CD4-positive, CD25-positive, alpha-beta regulatory T cell (primary cell): ENCODE results near the gene TPP2. TPM values are rescaled to one million over a fixed set of nuclear protein-coding genes. Genes with fewer than 3 reads are reported as not detected.

Experiments used
- ATAC-seq, 2 donors: fragments of 150-1000 bp; cut with Tn5 transposase; one replicate each; pipeline ENCODE4 v1.10.0; 2021; ENCODE audit warnings: low read depth in 2 of 2, moderate number of reproducible peaks in 2 of 2, moderate library complexity in 1 of 2
- DNase-seq, 3 donors: peaks; one replicate each; pipeline versions ENCODE4 v3.0.0 to v3.0.0-alpha.2; 2012 to 2022; ENCODE audit warnings: mixed read lengths in 1 of 3
- H3K27ac ChIP-seq: one replicate; pipeline ENCODE4 v1.7.0; 2013; ENCODE audit warnings: mild to moderate bottlenecking, low read length; ENCODE audit not compliant: insufficient read depth, poor library complexity, severe bottlenecking
- H3K27me3 ChIP-seq: one replicate; pipeline ENCODE4 v1.7.0; 2013; ENCODE audit warnings: low read length; ENCODE audit not compliant: control insufficient read depth, insufficient read depth
- H3K36me3 ChIP-seq: one replicate; pipeline ENCODE4 v1.7.0; 2013; ENCODE audit warnings: mild to moderate bottlenecking, low read length, moderate library complexity; ENCODE audit not compliant: control insufficient read depth, insufficient read depth
- H3K4me1 ChIP-seq: 2 replicates; pipeline ENCODE4 v1.7.0; 2013; ENCODE audit warnings: mild to moderate bottlenecking, low read length; ENCODE audit not compliant: insufficient read depth, control insufficient read depth, poor library complexity, severe bottlenecking
- H3K4me3 ChIP-seq: one replicate; pipeline ENCODE4 v1.7.0; 2013; ENCODE audit warnings: low read depth, mild to moderate bottlenecking, low read length, moderate library complexity
- H3K9me3 ChIP-seq, 2 experiments: 1 replicate in 1 of 2; 2 replicates in 1 of 2; pipeline ENCODE4 v1.7.0; 2013; ENCODE audit warnings: low read length in 2 of 2, mild to moderate bottlenecking in 1 of 2, moderate library complexity in 1 of 2; ENCODE audit not compliant: control insufficient read depth in 2 of 2
- H3K27ac Mint-ChIP-seq, 3 donors: one replicate each; pipeline ENCODE4 v1.8.0; 2020 to 2022; ENCODE audit warnings: mild to moderate bottlenecking in 3 of 3, mixed read lengths in 3 of 3, moderate library complexity in 2 of 3
- H3K27me3 Mint-ChIP-seq: one replicate; pipeline ENCODE4 v1.8.0; 2022; ENCODE audit warnings: mild to moderate bottlenecking, mixed read lengths
- H3K36me3 Mint-ChIP-seq: one replicate; pipeline ENCODE4 v1.8.0; 2020; ENCODE audit warnings: mixed read lengths
- H3K4me1 Mint-ChIP-seq, 4 donors: one replicate each; pipeline ENCODE4 v1.8.0; 2020 to 2022; ENCODE audit warnings: mixed read lengths in 4 of 4, mild to moderate bottlenecking in 1 of 4
- H3K4me3 Mint-ChIP-seq, 4 donors: one replicate each; pipeline ENCODE4 v1.8.0; 2020 to 2022; ENCODE audit warnings: mild to moderate bottlenecking in 4 of 4, mixed read lengths in 4 of 4, moderate library complexity in 3 of 4
- H3K9me3 Mint-ChIP-seq, 7 donors: one replicate each; pipeline ENCODE4 v1.8.0; 2020 to 2022; ENCODE audit warnings: mixed read lengths in 7 of 7, mild to moderate bottlenecking in 3 of 7, moderate library complexity in 2 of 7
- polyA plus RNA-seq, 4 donors: library from polyadenylated mRNA; unstranded; fragments of 300-500 nt; fragmentation: Illumina TruSeq; gene quantifications; one replicate each; pipeline ENCODE4 v1.2.3, GENCODE V29; 2021
- total RNA-seq: library from RNA; stranded (reverse); gene quantifications from one replicate; pipeline ENCODE4 v1.2.3, GENCODE V29; 2022

TPP2 gene
- total and polyA plus RNA-seq, 5 donors from 2014 or later, result 59.1 to 128 (median 72.8) TPM

- Mint-ChIP-seq H3K4me1 (no peaks in the 10 kb centered on the region), H3K4me3 (no peak overlapping the region), H3K36me3 (no peaks in the 10 kb centered on the region), H3K27me3 (peaks cover 16% of the 10 kb centered on the region), H3K9me3 (peaks cover 0 to 9% (median 0%) of the 10 kb centered on the region in 7 donors), H3K27ac (no peak overlapping the region)
- H3K4me1 ChIP-seq, result no peaks in the 10 kb centered on the region
- H3K9me3 ChIP-seq, result no peaks in the 10 kb centered on the region
- no peaks in the 10 kb centered on the region for H3K36me3 ChIP-seq
- no peak overlapping the region for H3K27ac ChIP-seq
- H3K4me3 ChIP-seq, result no peak overlapping the region
- H3K27me3 ChIP-seq, result peaks cover 14% of the 10 kb centered on the region
- no peak for DNase-seq
- ATAC-seq, result no peak
Measured at GRCh38 chr13:102702965-102703725, 106.4 kb downstream of the TPP2 start.

- Mint-ChIP-seq H3K27me3 (peaks cover 16% of the 10 kb centered on the region), H3K9me3 (peaks cover 0 to 4% (median 0%) of the 10 kb centered on the region in 7 donors), H3K27ac (no peak overlapping the region), H3K36me3 (no peaks in the 10 kb centered on the region), H3K4me1 (no peaks in the 10 kb centered on the region), H3K4me3 (no peak overlapping the region)
- no peaks in the 10 kb centered on the region for H3K4me1 ChIP-seq
- no peaks in the 10 kb centered on the region for H3K36me3 ChIP-seq
- H3K27ac ChIP-seq, result no peak overlapping the region
- H3K4me3 ChIP-seq, result no peak overlapping the region
- ATAC-seq (no peak), DNase-seq (no peak)
- H3K27me3 ChIP-seq, result peaks cover 10% of the 10 kb centered on the region
- peaks cover 0 to 1% of the 10 kb centered on the region in 2 experiments for H3K9me3 ChIP-seq
Measured at GRCh38 chr13:102703726-102704035, 106.9 kb downstream of the TPP2 start.

GRCh38 chr13:102704238-102705058, 107.7 kb downstream of the TPP2 start:
- Histone ChIP-seq H3K4me1 (no peaks in the 10 kb centered on the region), H3K27me3 (peaks cover 7% of the 10 kb centered on the region), H3K9me3 (peaks cover 2 to 8% of the 10 kb centered on the region in 2 experiments), H3K4me3 (no peak overlapping the region), H3K36me3 (no peaks in the 10 kb centered on the region), H3K27ac (no peak overlapping the region)
- no peak overlapping the region for H3K4me3 Mint-ChIP-seq
- ATAC-seq (no peak), DNase-seq (no peak)
- H3K4me1 Mint-ChIP-seq, result no peaks in the 10 kb centered on the region
- H3K27me3 Mint-ChIP-seq, result peaks cover 11% of the 10 kb centered on the region
- H3K27ac Mint-ChIP-seq, result no peak overlapping the region
- no peaks in the 10 kb centered on the region for H3K36me3 Mint-ChIP-seq
- peaks cover 0 to 5% (median 2%) of the 10 kb centered on the region in 7 donors for H3K9me3 Mint-ChIP-seq

DNA sequence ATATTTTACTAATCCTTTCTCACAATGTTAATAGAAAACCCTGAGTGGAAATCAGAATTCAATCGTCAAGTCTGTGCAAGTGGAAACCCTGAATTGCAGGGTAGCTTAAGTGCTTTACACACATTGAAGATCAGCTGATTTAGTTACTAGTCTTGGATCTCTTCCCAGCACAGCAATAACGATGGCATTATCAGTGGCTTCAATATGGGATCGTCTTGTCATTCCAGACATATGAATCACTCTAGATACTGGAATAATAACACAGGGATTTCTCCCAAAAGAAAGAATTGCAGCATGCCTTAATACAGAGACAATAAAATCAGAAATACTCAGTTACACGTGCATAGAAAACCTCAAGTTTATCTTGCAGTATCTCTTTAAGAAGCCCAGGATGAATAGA, 110.7 kb downstream of the TPP2 start:
- Mint-ChIP-seq H3K27ac (no peak overlapping the region), H3K27me3 (peaks cover 18% of the 10 kb centered on the region), H3K36me3 (no peaks in the 10 kb centered on the region), H3K4me1 (no peaks in the 10 kb centered on the region), H3K9me3 (peaks cover 0 to 5% (median 2%) of the 10 kb centered on the region in 7 donors), H3K4me3 (no peak overlapping the region)
- Histone ChIP-seq H3K36me3 (no peaks in the 10 kb centered on the region), H3K27me3 (peaks cover 7% of the 10 kb centered on the region), H3K9me3 (peaks cover 2 to 8% of the 10 kb centered on the region in 2 experiments), H3K27ac (no peak overlapping the region), H3K4me1 (no peaks in the 10 kb centered on the region), H3K4me3 (no peak overlapping the region)
- DNase-seq (no peak), ATAC-seq (no peak)

DNA sequence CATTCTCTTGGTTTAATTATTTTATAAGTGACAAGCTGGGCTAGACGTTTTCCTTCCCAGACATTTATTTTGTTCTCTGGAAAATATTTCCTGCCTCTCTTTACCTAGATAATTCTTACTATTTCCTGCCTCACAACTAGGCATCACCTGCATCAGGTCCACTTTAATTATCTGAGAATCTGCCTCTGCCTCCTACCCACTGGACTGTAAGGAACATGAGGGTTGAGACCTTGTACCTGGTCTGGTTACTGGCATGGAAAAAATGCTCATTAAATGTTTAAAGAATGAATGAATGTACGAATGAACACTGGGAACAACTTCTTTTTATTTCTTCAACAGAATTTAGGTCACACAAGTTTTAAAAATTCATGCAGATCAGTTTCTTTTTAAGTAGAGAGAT, 111.4 kb downstream of the TPP2 start:
- H3K4me3 Mint-ChIP-seq, result no peak overlapping the region
- Histone ChIP-seq H3K36me3 (no peaks in the 10 kb centered on the region), H3K9me3 (peaks cover 2 to 8% of the 10 kb centered on the region in 2 experiments), H3K27me3 (peaks cover 7% of the 10 kb centered on the region), H3K27ac (no peak overlapping the region), H3K4me1 (no peaks in the 10 kb centered on the region), H3K4me3 (no peak overlapping the region)
- H3K9me3 Mint-ChIP-seq, result peaks cover 0 to 5% (median 2%) of the 10 kb centered on the region in 7 donors
- H3K36me3 Mint-ChIP-seq, result no peaks in the 10 kb centered on the region
- ATAC-seq, result no peak
- H3K27ac Mint-ChIP-seq, result no peak overlapping the region
- peaks cover 18% of the 10 kb centered on the region for H3K27me3 Mint-ChIP-seq
- DNase-seq, result no peak
- H3K4me1 Mint-ChIP-seq, result no peaks in the 10 kb centered on the region

GRCh38 chr13:102708991-102709390, 112.2 kb downstream of the TPP2 start:
- Mint-ChIP-seq H3K27me3 (peaks cover 17% of the 10 kb centered on the region), H3K4me3 (no peak overlapping the region), H3K36me3 (no peaks in the 10 kb centered on the region), H3K27ac (no peak overlapping the region), H3K4me1 (no peaks in the 10 kb centered on the region), H3K9me3 (peaks cover 0 to 5% (median 2%) of the 10 kb centered on the region in 7 donors)
- Histone ChIP-seq H3K4me1 (no peaks in the 10 kb centered on the region), H3K4me3 (no peak overlapping the region), H3K27me3 (peaks cover 7% of the 10 kb centered on the region), H3K9me3 (peaks cover 2 to 8% of the 10 kb centered on the region in 2 experiments), H3K27ac (no peak overlapping the region), H3K36me3 (no peaks in the 10 kb centered on the region)
- DNase-seq (no peak), ATAC-seq (no peak)

GRCh38 chr13:102709536-102709935, 112.8 kb downstream of the TPP2 start:
- Mint-ChIP-seq H3K27me3 (peaks cover 12% of the 10 kb centered on the region), H3K9me3 (peaks cover 0 to 5% (median 2%) of the 10 kb centered on the region in 7 donors), H3K36me3 (no peaks in the 10 kb centered on the region), H3K4me1 (no peaks in the 10 kb centered on the region), H3K27ac (no peak overlapping the region), H3K4me3 (no peak overlapping the region)
- peaks cover 2 to 8% of the 10 kb centered on the region in 2 experiments for H3K9me3 ChIP-seq
- no peaks in the 10 kb centered on the region for H3K36me3 ChIP-seq
- no peak overlapping the region for H3K27ac ChIP-seq
- DNase-seq (no peak), ATAC-seq (no peak)
- no peaks in the 10 kb centered on the region for H3K4me1 ChIP-seq
- no peak overlapping the region for H3K4me3 ChIP-seq
- peaks cover 7% of the 10 kb centered on the region for H3K27me3 ChIP-seq
